ENCODE measurements around the gene KLHL13.

Gene KLHL13

DNA sequence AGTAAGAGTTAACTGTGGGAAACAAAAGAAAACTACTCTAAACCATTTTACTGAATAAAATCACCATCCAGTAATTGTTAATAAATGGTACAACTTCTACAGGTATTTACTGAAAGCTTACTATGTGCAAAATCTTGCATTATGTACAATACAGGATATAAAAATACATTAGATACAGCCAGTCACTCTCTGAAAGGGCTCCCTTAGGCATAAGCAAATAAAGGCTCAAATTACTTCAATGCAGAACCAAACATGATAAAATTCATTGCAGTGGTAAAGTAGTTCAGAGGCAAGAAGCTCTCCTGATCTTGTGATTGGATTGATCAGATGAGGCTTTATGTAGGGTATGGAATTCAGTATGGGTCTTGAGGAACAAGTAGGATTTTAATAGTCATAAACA is 100.2 kb downstream of the KLHL13 start:
- TF ChIP-seq, protein P1, sequence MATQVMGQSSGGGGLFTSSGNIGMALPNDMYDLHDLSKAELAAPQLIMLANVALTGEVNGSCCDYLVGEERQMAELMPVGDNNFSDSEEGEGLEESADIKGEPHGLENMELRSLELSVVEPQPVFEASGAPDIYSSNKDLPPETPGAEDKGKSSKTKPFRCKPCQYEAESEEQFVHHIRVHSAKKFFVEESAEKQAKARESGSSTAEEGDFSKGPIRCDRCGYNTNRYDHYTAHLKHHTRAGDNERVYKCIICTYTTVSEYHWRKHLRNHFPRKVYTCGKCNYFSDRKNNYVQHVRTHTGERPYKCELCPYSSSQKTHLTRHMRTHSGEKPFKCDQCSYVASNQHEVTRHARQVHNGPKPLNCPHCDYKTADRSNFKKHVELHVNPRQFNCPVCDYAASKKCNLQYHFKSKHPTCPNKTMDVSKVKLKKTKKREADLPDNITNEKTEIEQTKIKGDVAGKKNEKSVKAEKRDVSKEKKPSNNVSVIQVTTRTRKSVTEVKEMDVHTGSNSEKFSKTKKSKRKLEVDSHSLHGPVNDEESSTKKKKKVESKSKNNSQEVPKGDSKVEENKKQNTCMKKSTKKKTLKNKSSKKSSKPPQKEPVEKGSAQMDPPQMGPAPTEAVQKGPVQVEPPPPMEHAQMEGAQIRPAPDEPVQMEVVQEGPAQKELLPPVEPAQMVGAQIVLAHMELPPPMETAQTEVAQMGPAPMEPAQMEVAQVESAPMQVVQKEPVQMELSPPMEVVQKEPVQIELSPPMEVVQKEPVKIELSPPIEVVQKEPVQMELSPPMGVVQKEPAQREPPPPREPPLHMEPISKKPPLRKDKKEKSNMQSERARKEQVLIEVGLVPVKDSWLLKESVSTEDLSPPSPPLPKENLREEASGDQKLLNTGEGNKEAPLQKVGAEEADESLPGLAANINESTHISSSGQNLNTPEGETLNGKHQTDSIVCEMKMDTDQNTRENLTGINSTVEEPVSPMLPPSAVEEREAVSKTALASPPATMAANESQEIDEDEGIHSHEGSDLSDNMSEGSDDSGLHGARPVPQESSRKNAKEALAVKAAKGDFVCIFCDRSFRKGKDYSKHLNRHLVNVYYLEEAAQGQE (IDR thresholded peaks at IDR 0.05; ENCODE audit: low read depth): no peak
- TF ChIP-seq ZBTB7A (IDR thresholded peaks at IDR 0.05; ENCODE audit: low read depth) (no peak), TEAD4 (IDR thresholded peaks at IDR 0.05) (no peak), EP300 (IDR thresholded peaks at IDR 0.05; ENCODE audit: borderline replicate concordance) (no peak)
- TF ChIP-seq, protein P2, sequence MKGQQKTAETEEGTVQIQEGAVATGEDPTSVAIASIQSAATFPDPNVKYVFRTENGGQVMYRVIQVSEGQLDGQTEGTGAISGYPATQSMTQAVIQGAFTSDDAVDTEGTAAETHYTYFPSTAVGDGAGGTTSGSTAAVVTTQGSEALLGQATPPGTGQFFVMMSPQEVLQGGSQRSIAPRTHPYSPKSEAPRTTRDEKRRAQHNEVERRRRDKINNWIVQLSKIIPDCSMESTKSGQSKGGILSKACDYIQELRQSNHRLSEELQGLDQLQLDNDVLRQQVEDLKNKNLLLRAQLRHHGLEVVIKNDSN (IDR thresholded peaks at IDR 0.05): no peak

DNA sequence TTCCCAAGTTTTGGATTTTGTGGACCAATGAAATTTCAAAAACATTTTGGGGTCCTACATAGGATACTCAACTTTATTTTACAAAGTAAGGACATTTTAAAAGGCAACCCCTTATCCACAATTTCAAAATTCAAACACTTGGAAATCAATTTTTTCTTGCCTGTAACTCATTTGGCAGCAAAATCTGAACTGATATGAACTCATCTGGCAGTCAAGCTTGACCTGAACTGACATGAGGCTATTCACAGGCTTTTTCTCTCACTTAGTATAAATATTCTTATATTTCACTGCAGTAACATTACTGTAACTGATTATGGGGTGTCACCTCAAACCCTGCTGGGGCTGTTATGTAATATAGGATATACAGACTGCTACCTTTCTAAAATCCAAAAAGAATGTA is 116.1 kb downstream of the KLHL13 start:
- TF ChIP-seq TCF12 (IDR thresholded peaks at IDR 0.05; ENCODE audit: low read depth): no peak
- no peak for TF ChIP-seq YY1 (IDR thresholded peaks at IDR 0.05; ENCODE audit: low read depth)
- TF ChIP-seq TEAD4 (IDR thresholded peaks at IDR 0.05): no peak
- no peak for TF ChIP-seq ZBTB7A (IDR thresholded peaks at IDR 0.05; ENCODE audit: low read depth)
- TF ChIP-seq CREB1 (IDR thresholded peaks at IDR 0.05; ENCODE audit: low read depth): no peak
- TF ChIP-seq CEBPB (IDR thresholded peaks at IDR 0.05): no peak
- TF ChIP-seq, protein P1 (IDR thresholded peaks at IDR 0.05; ENCODE audit: low read depth): no peak
- no peak for TF ChIP-seq FOXM1 (IDR thresholded peaks at IDR 0.05; ENCODE audit: borderline replicate concordance, low read depth)
- TF ChIP-seq, protein P2 (IDR thresholded peaks at IDR 0.05): no peak
- TF ChIP-seq NFIC (IDR thresholded peaks at IDR 0.05): no peak
- TF ChIP-seq RAD21 (IDR thresholded peaks at IDR 0.05; ENCODE audit: low read depth): no peak
- TF ChIP-seq EP300 (IDR thresholded peaks at IDR 0.05; ENCODE audit: borderline replicate concordance): no peak
- TF ChIP-seq, protein P3, sequence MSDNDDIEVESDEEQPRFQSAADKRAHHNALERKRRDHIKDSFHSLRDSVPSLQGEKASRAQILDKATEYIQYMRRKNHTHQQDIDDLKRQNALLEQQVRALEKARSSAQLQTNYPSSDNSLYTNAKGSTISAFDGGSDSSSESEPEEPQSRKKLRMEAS (IDR thresholded peaks at IDR 0.05): no peak
- TF ChIP-seq EGR1 (IDR thresholded peaks at IDR 0.05): no peak
- TF ChIP-seq TAF1 (IDR thresholded peaks at IDR 0.05; ENCODE audit: low read depth): no peak

DNA sequence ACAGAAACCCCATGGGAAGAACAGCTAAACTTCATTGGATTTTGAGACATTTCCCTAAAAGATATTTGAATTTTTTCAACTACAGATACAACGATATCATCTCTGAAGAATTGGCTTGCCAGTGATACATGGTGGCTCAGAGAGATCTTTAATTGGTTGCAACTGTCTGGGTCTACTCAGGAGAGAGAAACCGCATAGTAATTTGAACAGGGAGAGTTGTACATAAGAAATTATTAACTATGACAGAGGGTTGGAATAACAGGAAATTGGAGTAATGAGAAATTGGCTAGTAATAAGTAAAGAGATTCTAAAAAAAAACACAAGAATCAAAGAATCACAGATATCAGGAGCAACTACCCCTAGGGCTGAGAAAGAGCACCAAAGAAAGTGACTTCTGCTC is 118.4 kb downstream of the KLHL13 start:
- TF ChIP-seq CEBPB (IDR thresholded peaks at IDR 0.05): no peak
- no peak for TF ChIP-seq TAF1 (IDR thresholded peaks at IDR 0.05; ENCODE audit: low read depth)

DNA sequence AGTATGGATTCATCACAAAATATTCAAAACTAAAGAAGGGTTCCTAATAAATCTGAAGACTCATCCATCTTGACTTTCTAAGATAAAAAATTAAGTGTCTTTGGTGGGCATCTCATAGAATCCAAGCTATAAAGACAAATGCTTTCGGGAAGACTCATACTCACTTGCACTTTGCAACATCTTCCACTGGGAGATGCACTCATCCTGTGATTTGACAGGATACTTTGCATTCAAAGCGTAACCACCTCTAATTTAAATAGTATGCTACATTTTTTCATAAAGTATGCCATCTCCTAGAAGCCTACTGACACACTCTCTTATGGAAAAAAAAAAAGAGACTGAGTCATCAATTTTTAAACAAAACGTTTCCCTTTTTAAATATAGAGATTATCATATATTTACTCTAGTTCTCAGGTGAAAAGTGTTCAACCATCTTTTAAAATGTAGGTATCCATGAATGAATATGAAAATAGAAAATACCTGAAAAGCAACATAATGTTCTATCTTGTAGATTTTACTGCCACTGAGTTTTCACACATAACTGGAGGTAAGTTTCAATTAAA is 119.6 kb downstream of the KLHL13 start:
- TF ChIP-seq RAD21 (IDR thresholded peaks at IDR 0.05; ENCODE audit: low read depth) (peak; percentile 45), EGR1 (IDR thresholded peaks at IDR 0.05) (no peak), ZBTB7A (IDR thresholded peaks at IDR 0.05; ENCODE audit: low read depth) (no peak), TAF1 (IDR thresholded peaks at IDR 0.05; ENCODE audit: low read depth) (no peak)

DNA sequence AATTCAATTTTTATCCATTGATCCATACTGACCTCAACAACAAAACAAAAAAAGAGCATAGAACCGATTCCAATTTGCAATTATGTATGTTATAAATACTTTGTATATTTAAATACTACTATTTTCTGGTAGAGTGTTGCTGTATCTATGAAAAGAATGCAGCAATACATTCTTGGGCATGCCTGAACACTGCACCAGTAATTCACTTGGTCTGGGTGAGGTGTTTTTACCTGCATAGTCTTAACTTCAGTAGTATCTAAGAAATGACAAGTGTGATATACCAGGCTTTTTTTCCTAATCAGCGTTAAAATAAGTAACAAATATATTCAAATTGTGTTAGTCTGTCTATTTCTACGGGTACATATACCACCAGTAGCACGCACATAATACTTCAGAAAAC is 120.2 kb downstream of the KLHL13 start:
- no peak for TF ChIP-seq TEAD4 (IDR thresholded peaks at IDR 0.05)
- TF ChIP-seq, protein P1 (IDR thresholded peaks at IDR 0.05; ENCODE audit: low read depth): no peak
- TF ChIP-seq NFIC (IDR thresholded peaks at IDR 0.05): no peak
- TF ChIP-seq CEBPB (IDR thresholded peaks at IDR 0.05): no peak
- TF ChIP-seq, protein P3 (IDR thresholded peaks at IDR 0.05): no peak
- no peak for TF ChIP-seq FOXM1 (IDR thresholded peaks at IDR 0.05; ENCODE audit: borderline replicate concordance, low read depth)
- TF ChIP-seq RAD21 (IDR thresholded peaks at IDR 0.05; ENCODE audit: low read depth): no peak

Data from Ishikawa (cell line).